CD14-positive monocyte (primary cell): Measurements from ENCODE around the gene FBXW11. TPM values are rescaled to one million over a fixed set of nuclear protein-coding genes. Genes with fewer than 3 reads are reported as not detected.

Experiments
- DNase-seq, 3 donors: peaks; one replicate each; pipeline ENCODE4 v3.0.0-alpha.2; 2011 to 2022
- H2AFZ ChIP-seq: 2 replicates; pipeline ENCODE4 v1.6.0; 2012; ENCODE audit warnings: mild to moderate bottlenecking, low read depth, low read length, inconsistent platforms; ENCODE audit not compliant: insufficient read depth, poor library complexity, severe bottlenecking
- H3K27ac ChIP-seq, 2 donors: 1 replicate in 1 of 2; 2 replicates in 1 of 2; pipeline ENCODE4 v1.5.1; 2012 to 2013; ENCODE audit warnings: low read length in 2 of 2, control low read depth in 1 of 2, inconsistent platforms in 1 of 2, low read depth in 1 of 2, mild to moderate bottlenecking in 1 of 2
- H3K27me3 ChIP-seq, 2 donors: one replicate each; pipeline versions ENCODE4 v1.6.0 to v1.6.1; 2011 to 2013; ENCODE audit warnings: low read length in 2 of 2; ENCODE audit not compliant: control insufficient read depth in 2 of 2, insufficient read depth in 2 of 2
- H3K36me3 ChIP-seq, 2 donors: replicated peaks in 1 of 2; 1 replicate in 1 of 2; 2 replicates in 1 of 2; pipeline versions ENCODE4 v1.5.1 to v1.6.1; 2012 to 2013; ENCODE audit warnings: low read length in 2 of 2, control low read depth in 1 of 2, inconsistent platforms in 1 of 2, mild to moderate bottlenecking in 1 of 2; ENCODE audit not compliant: insufficient read depth in 2 of 2, control insufficient read depth in 1 of 2
- H3K4me1 ChIP-seq, 2 donors: 1 replicate in 1 of 2; 2 replicates in 1 of 2; pipeline versions ENCODE4 v1.5.1 to v1.6.1; 2012 to 2013; ENCODE audit warnings: low read length in 2 of 2, control low read depth in 1 of 2, inconsistent platforms in 1 of 2, mild to moderate bottlenecking in 1 of 2, moderate library complexity in 1 of 2; ENCODE audit not compliant: insufficient read depth in 2 of 2, control insufficient read depth in 1 of 2
- H3K4me2 ChIP-seq: replicated peaks from 2 replicates; pipeline ENCODE3; 2012; ENCODE audit warnings: low read length, moderate library complexity, mild to moderate bottlenecking; ENCODE audit not compliant: poor library complexity, severe bottlenecking; ENCODE audit errors: extremely low read depth
- H3K4me3 ChIP-seq, 3 experiments: fragments of 200-600 bp in 1 of 3; sonication (generic) in 1 of 3; replicated peaks in 1 of 3; 1 replicate in 2 of 3; 2 replicates in 1 of 3; pipeline ENCODE4 v1.5.1; 2011 to 2013; ENCODE audit warnings: low read length in 3 of 3, mild to moderate bottlenecking in 3 of 3, control low read depth in 2 of 3, low read depth in 2 of 3, inconsistent platforms in 1 of 3, moderate library complexity in 1 of 3
- H3K79me2 ChIP-seq: 2 replicates; pipeline ENCODE4 v1.6.0; 2012; ENCODE audit warnings: mild to moderate bottlenecking, control low read depth, inconsistent platforms, low read length, moderate library complexity; ENCODE audit not compliant: insufficient read depth
- H3K9ac ChIP-seq: 2 replicates; pipeline ENCODE4 v1.6.0; 2017; ENCODE audit warnings: low read length, mild to moderate bottlenecking; ENCODE audit not compliant: insufficient read depth, poor library complexity, severe bottlenecking
- H3K9me3 ChIP-seq, 2 donors: replicated peaks in 1 of 2; 1 replicate in 1 of 2; 2 replicates in 1 of 2; pipeline versions ENCODE4 v1.5.1 to v1.6.1; 2012 to 2013; ENCODE audit warnings: low read length in 2 of 2, control low read depth in 1 of 2; ENCODE audit not compliant: control insufficient read depth in 1 of 2, insufficient read depth in 1 of 2
- H4K20me1 ChIP-seq: 2 replicates; pipeline ENCODE4 v1.6.0; 2012; ENCODE audit warnings: mild to moderate bottlenecking, low read length, control low read depth, moderate library complexity; ENCODE audit not compliant: insufficient read depth
- H3K27ac Mint-ChIP-seq, 7 donors: one replicate each; pipeline ENCODE4 v1.8.0; 2020; ENCODE audit warnings: mild to moderate bottlenecking in 7 of 7, mixed read lengths in 7 of 7, moderate library complexity in 6 of 7, inconsistent platforms in 2 of 7
- H3K27me3 Mint-ChIP-seq, 3 donors: one replicate each; pipeline ENCODE4 v1.8.0; 2021 to 2022; ENCODE audit warnings: low read depth in 3 of 3, mild to moderate bottlenecking in 3 of 3, mixed read lengths in 3 of 3, moderate library complexity in 3 of 3, inconsistent platforms in 1 of 3
- H3K36me3 Mint-ChIP-seq, 2 donors: one replicate each; pipeline ENCODE4 v1.8.0; 2020; ENCODE audit warnings: mixed read lengths in 2 of 2, inconsistent platforms in 1 of 2, mild to moderate bottlenecking in 1 of 2
- H3K4me1 Mint-ChIP-seq: one replicate; pipeline ENCODE4 v1.8.0; 2020; ENCODE audit warnings: mild to moderate bottlenecking, mixed read lengths
- H3K4me3 Mint-ChIP-seq, 2 donors: one replicate each; pipeline ENCODE4 v1.8.0; 2020; ENCODE audit warnings: mild to moderate bottlenecking in 2 of 2, mixed read lengths in 2 of 2, moderate library complexity in 1 of 2
- H3K9me3 Mint-ChIP-seq, 7 donors: one replicate each; pipeline ENCODE4 v1.8.0; 2020 to 2022; ENCODE audit warnings: mixed read lengths in 7 of 7, mild to moderate bottlenecking in 6 of 7, moderate library complexity in 6 of 7, inconsistent platforms in 2 of 7
- WGBS: methylation state at CpG from one replicate; pipeline ENCODE4 v1.1.5; 2013; ENCODE audit warnings: missing lambda C conversion rate; ENCODE audit not compliant: insufficient coverage; 5-methylcytosine and 5-hydroxymethylcytosine counted together
- intact Hi-C, 2 donors: fragments of 100-400 bp; cut with micrococcal nuclease; formaldehyde crosslinking; loops; one replicate each; pipeline versions ENCODE4 v1.15.0 to v1.15.1; 2023
- polyA plus RNA-seq, 3 donors: library from polyadenylated mRNA; depleted of rRNA in 1 of 3; unstranded in 2 of 3; stranded (reverse) in 1 of 3; fragments of 300-500 nt in 2 of 3; fragments of >200 nt in 1 of 3; fragmentation: Illumina TruSeq in 2 of 3; gene quantifications; 1 replicate in 2 of 3; 2 replicates in 1 of 3; pipeline ENCODE4 v1.2.3, GENCODE V29; 2012 to 2021
- TF ChIP-seq, protein P1 (sequence below): fragments of 200-600 bp; IDR thresholded peaks from one replicate; pipeline ENCODE4 v1.8.0; 2022; ENCODE audit warnings: antibody characterized with exemption, mild to moderate bottlenecking

The FBXW11 gene
- polyA plus RNA-seq, 3 donors = 15.0 to 24.5 (median 18.2) TPM

DNA sequence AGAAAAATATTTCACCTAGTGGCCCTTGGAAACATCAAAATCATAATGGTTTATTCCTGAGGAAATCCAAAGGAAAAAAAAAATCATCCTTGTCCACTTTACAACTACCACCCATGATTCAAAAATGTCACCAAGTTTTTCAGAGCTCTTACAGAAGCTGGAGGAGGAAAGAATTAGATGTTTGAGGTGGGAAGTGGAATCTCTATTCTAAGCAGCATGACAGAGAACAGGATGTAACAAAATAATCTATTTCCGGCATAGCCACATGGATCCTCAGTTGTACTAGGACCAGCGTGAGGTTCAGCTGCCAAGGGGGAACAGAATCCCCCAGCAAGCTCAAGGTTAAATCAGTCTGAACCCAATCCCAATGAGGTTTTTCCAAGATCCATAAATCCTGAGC is 40.2 kb downstream of the FBXW11 start:
- peaks cover 0 to 5% of the 10 kb centered on the region in 2 donors for H3K36me3 ChIP-seq
- peaks cover 96% of the 10 kb centered on the region for H3K79me2 ChIP-seq
- no peaks in the 10 kb centered on the region for H3K27me3 ChIP-seq
- H3K9ac ChIP-seq = no peak overlapping the region
- no peak for DNase-seq
- Mint-ChIP-seq H3K36me3 (peaks cover 11 to 13% of the 10 kb centered on the region in 2 donors), H3K27me3 (no peaks in the 10 kb centered on the region), H3K4me3 (no peak overlapping the region), H3K9me3 (peaks cover 0 to 8% (median 2%) of the 10 kb centered on the region in 7 donors), H3K4me1 (peaks cover 50% of the 10 kb centered on the region), H3K27ac (peak overlapping the region in 6 of 7 donors; percentile 36 to 63 (median 49))
- H4K20me1 ChIP-seq = peaks cover 99% of the 10 kb centered on the region
- H3K27ac ChIP-seq = peak overlapping the region in 1 of 2 donors; percentile 65
- H3K4me3 ChIP-seq = no peak overlapping the region
- H2AFZ ChIP-seq = no peak overlapping the region
- no peak overlapping the region for H3K4me2 ChIP-seq
- H3K9me3 ChIP-seq = no peaks in the 10 kb centered on the region
- TF ChIP-seq, protein P1, sequence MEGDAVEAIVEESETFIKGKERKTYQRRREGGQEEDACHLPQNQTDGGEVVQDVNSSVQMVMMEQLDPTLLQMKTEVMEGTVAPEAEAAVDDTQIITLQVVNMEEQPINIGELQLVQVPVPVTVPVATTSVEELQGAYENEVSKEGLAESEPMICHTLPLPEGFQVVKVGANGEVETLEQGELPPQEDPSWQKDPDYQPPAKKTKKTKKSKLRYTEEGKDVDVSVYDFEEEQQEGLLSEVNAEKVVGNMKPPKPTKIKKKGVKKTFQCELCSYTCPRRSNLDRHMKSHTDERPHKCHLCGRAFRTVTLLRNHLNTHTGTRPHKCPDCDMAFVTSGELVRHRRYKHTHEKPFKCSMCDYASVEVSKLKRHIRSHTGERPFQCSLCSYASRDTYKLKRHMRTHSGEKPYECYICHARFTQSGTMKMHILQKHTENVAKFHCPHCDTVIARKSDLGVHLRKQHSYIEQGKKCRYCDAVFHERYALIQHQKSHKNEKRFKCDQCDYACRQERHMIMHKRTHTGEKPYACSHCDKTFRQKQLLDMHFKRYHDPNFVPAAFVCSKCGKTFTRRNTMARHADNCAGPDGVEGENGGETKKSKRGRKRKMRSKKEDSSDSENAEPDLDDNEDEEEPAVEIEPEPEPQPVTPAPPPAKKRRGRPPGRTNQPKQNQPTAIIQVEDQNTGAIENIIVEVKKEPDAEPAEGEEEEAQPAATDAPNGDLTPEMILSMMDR = no peak
- 0% methylated on average over 2 of the region's 2 CpGs for WGBS
- H3K4me1 ChIP-seq = peaks cover 13 to 37% of the 10 kb centered on the region in 2 donors
- intact Hi-C loops = no loop called here

DNA sequence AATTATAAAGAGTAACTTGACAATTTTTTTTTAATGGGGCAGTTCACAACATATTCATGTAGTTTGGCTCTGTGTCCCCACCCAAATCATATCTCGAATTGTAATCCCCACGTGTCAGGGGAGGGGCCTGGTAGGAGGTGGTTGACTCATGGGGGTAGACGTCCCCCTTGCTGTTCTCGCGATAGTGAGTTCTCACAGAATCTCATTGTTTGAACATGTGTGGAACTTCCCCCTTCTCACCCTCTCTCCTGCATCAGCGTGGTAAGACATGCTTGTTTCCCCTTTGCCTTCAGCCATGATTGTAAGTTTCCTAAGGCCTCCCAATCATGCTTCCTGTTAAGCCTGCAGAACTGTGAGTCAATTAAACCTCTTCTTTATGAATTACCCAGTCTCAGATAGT is 40.7 kb downstream of the FBXW11 start:
- peaks cover 55% of the 10 kb centered on the region for H3K4me1 Mint-ChIP-seq
- peak overlapping the region in 6 of 7 donors; percentile 0 to 79 (median 48) for H3K27ac Mint-ChIP-seq
- Histone ChIP-seq H3K4me2 (no peak overlapping the region), H2AFZ (no peak overlapping the region), H3K4me3 (no peak overlapping the region), H3K9me3 (no peaks in the 10 kb centered on the region), H3K36me3 (peaks cover 0 to 1% of the 10 kb centered on the region in 2 donors), H3K79me2 (peaks cover 96% of the 10 kb centered on the region), H4K20me1 (peaks cover 99% of the 10 kb centered on the region), H3K4me1 (peaks cover 13 to 42% of the 10 kb centered on the region in 2 donors), H3K9ac (no peak overlapping the region), H3K27ac (peak overlapping the region in 1 of 2 donors; percentile 65), H3K27me3 (no peaks in the 10 kb centered on the region)
- TF ChIP-seq, protein P1 = no peak
- DNase-seq = peak; percentile 40 to 76 (median 57)
- intact Hi-C loops = no loop called here
- 0% methylated on average over 1 of the region's 6 CpGs for WGBS
- H3K36me3 Mint-ChIP-seq = peaks cover 10 to 11% of the 10 kb centered on the region in 2 donors
- H3K27me3 Mint-ChIP-seq = no peaks in the 10 kb centered on the region
- no peak overlapping the region for H3K4me3 Mint-ChIP-seq
- peaks cover 0 to 8% (median 2%) of the 10 kb centered on the region in 7 donors for H3K9me3 Mint-ChIP-seq
